DND-41 (cell line): ENCODE results near the gene CLDN11.

ENCODE experiments used
- ATAC-seq: fragments of 200-7000 bp; cut with Tn5 transposase; 3 replicates; pipeline ENCODE4 v1.9.1; 2021; ENCODE audit warnings: low read depth; ENCODE audit not compliant: insufficient read depth
- DNase-seq: peaks from one replicate; pipeline ENCODE4 v3.0.0-alpha.2; 2020
- H2AFZ ChIP-seq: 2 replicates; pipeline ENCODE4 v1.6.0; 2012; ENCODE audit warnings: low read depth, low read length
- H3K27ac ChIP-seq: 2 replicates; pipeline ENCODE4 v1.5.1; 2012; ENCODE audit warnings: low read length, inconsistent platforms
- H3K27me3 ChIP-seq: fragments of 200-600 bp; sonication (generic); 2 replicates; pipeline ENCODE4 v1.6.0; 2012; ENCODE audit warnings: low read length, mild to moderate bottlenecking, inconsistent platforms; ENCODE audit not compliant: insufficient read depth, poor library complexity
- H3K36me3 ChIP-seq: 2 replicates; pipeline ENCODE4 v1.5.1; 2012; ENCODE audit warnings: low read length, inconsistent platforms; ENCODE audit not compliant: insufficient read depth
- H3K4me1 ChIP-seq: 2 replicates; pipeline ENCODE4 v1.5.1; 2012; ENCODE audit warnings: mild to moderate bottlenecking, low read length; ENCODE audit not compliant: insufficient read depth
- H3K4me2 ChIP-seq: 2 replicates; pipeline ENCODE4 v1.6.0; 2012; ENCODE audit warnings: mild to moderate bottlenecking, moderate library complexity, low read length, inconsistent platforms; ENCODE audit not compliant: insufficient read depth
- H3K4me3 ChIP-seq, 2 experiments: fragments of 200-600 bp in 1 of 2; shearing (Covaris generic) in 1 of 2; 2 replicates each; pipeline ENCODE4 v1.5.1; 2012 to 2016; ENCODE audit warnings: inconsistent platforms in 2 of 2, low read length in 2 of 2, mild to moderate bottlenecking in 2 of 2, low read depth in 1 of 2, moderate library complexity in 1 of 2
- H3K79me2 ChIP-seq: 2 replicates; pipeline ENCODE4 v1.6.0; 2012; ENCODE audit warnings: low read length, inconsistent platforms; ENCODE audit not compliant: insufficient read depth
- H3K9ac ChIP-seq: 2 replicates; pipeline ENCODE4 v1.6.0; 2012; ENCODE audit warnings: low read depth, mild to moderate bottlenecking, inconsistent platforms, low read length, moderate library complexity
- H3K9me3 ChIP-seq: 2 replicates; pipeline ENCODE4 v1.5.1; 2012; ENCODE audit warnings: low read length, moderate library complexity, mild to moderate bottlenecking, inconsistent platforms; ENCODE audit not compliant: insufficient read depth, severe bottlenecking
- H4K20me1 ChIP-seq: 2 replicates; pipeline ENCODE4 v1.6.0; 2012; ENCODE audit warnings: low read length; ENCODE audit not compliant: insufficient read depth
- CTCF ChIP-seq: IDR thresholded peaks from 2 replicates; pipeline ENCODE4 v1.5.1; 2012; ENCODE audit warnings: borderline replicate concordance, low read length, moderate library complexity, mild to moderate bottlenecking; ENCODE audit not compliant: poor library complexity, severe bottlenecking; ENCODE audit errors: extremely low read depth
- EZH2 ChIP-seq: IDR thresholded peaks from 3 replicates; pipeline ENCODE4 v1.6.1; 2012; ENCODE audit warnings: borderline replicate concordance, low read depth, mild to moderate bottlenecking, moderate library complexity, low read length, inconsistent platforms; ENCODE audit not compliant: severe bottlenecking

The CLDN11 gene

GRCh38 chr3:170383567-170383966 lies 35.1 kb upstream of the CLDN11 start:
- no peaks in the 10 kb centered on the region for H3K9me3 ChIP-seq
- H3K9ac ChIP-seq = no peak overlapping the region
- no peaks in the 10 kb centered on the region for H3K79me2 ChIP-seq
- H3K4me3 ChIP-seq = no peak overlapping the region
- H4K20me1 ChIP-seq = no peaks in the 10 kb centered on the region
- ATAC-seq (no peak), DNase-seq (no peak)
- H3K36me3 ChIP-seq = peaks cover 18% of the 10 kb centered on the region; the same call in 1 of the 2 replicates
- no peak overlapping the region for H2AFZ ChIP-seq
- no peaks in the 10 kb centered on the region for H3K4me1 ChIP-seq
- no peaks in the 10 kb centered on the region for H3K27me3 ChIP-seq
- no peak for TF ChIP-seq EZH2
- TF ChIP-seq CTCF = no peak
- H3K27ac ChIP-seq = no peak overlapping the region
- no peak overlapping the region for H3K4me2 ChIP-seq

- DNase-seq = no peak
- Histone ChIP-seq H3K27me3 (no peaks in the 10 kb centered on the region), H2AFZ (no peak overlapping the region), H4K20me1 (no peaks in the 10 kb centered on the region), H3K4me2 (no peak overlapping the region), H3K36me3 (peaks cover 31% of the 10 kb centered on the region), H3K27ac (no peak overlapping the region), H3K79me2 (no peaks in the 10 kb centered on the region), H3K4me3 (no peak overlapping the region), H3K9ac (no peak overlapping the region), H3K4me1 (no peaks in the 10 kb centered on the region), H3K9me3 (no peaks in the 10 kb centered on the region)
- no peak for ATAC-seq
- TF ChIP-seq CTCF (no peak), EZH2 (no peak)
Measured at GRCh38 chr3:170386468-170386867, 32.2 kb upstream of the CLDN11 start.

- H3K4me3 ChIP-seq = no peak overlapping the region
- no peak for ATAC-seq
- no peaks in the 10 kb centered on the region for H3K27me3 ChIP-seq
- no peak overlapping the region for H2AFZ ChIP-seq
- no peak overlapping the region for H3K27ac ChIP-seq
- no peaks in the 10 kb centered on the region for H4K20me1 ChIP-seq
- no peak overlapping the region for H3K9ac ChIP-seq
- H3K36me3 ChIP-seq = peaks cover 31% of the 10 kb centered on the region
- no peaks in the 10 kb centered on the region for H3K9me3 ChIP-seq
- no peaks in the 10 kb centered on the region for H3K79me2 ChIP-seq
- TF ChIP-seq CTCF = no peak
- TF ChIP-seq EZH2 = no peak
- DNase-seq = no peak
- H3K4me2 ChIP-seq = no peak overlapping the region
- H3K4me1 ChIP-seq = no peaks in the 10 kb centered on the region
Measured at GRCh38 chr3:170387950-170388349, 30.7 kb upstream of the CLDN11 start.

GRCh38 chr3:170391108-170391507 lies 27.6 kb upstream of the CLDN11 start:
- H3K4me1 ChIP-seq = no peaks in the 10 kb centered on the region
- no peak overlapping the region for H2AFZ ChIP-seq
- no peak for ATAC-seq
- H3K79me2 ChIP-seq = no peaks in the 10 kb centered on the region
- H3K27me3 ChIP-seq = no peaks in the 10 kb centered on the region
- no peak overlapping the region for H3K9ac ChIP-seq
- no peaks in the 10 kb centered on the region for H3K9me3 ChIP-seq
- no peak overlapping the region for H3K4me3 ChIP-seq
- DNase-seq = no peak
- H4K20me1 ChIP-seq = no peaks in the 10 kb centered on the region
- no peak overlapping the region for H3K4me2 ChIP-seq
- H3K27ac ChIP-seq = no peak overlapping the region
- H3K36me3 ChIP-seq = peaks cover 31% of the 10 kb centered on the region
- TF ChIP-seq EZH2 = no peak
- no peak for TF ChIP-seq CTCF
